IPS-20b (cell line): ENCODE measurements around the gene CALD1.

Experiments used
- H3K27ac ChIP-seq: one replicate; pipeline ENCODE4 v1.5.1; 2013; ENCODE audit warnings: low read length
- H3K27me3 ChIP-seq: 2 replicates; pipeline ENCODE4 v1.6.1; 2013; ENCODE audit warnings: mild to moderate bottlenecking, low read length, inconsistent platforms; ENCODE audit not compliant: insufficient read depth
- H3K36me3 ChIP-seq: 2 replicates; pipeline ENCODE4 v1.6.1; 2013; ENCODE audit warnings: low read depth, mild to moderate bottlenecking, inconsistent platforms, low read length, moderate library complexity; ENCODE audit not compliant: insufficient read depth
- H3K4me1 ChIP-seq: 2 replicates; pipeline ENCODE4 v1.6.1; 2013; ENCODE audit warnings: mild to moderate bottlenecking, control low read depth, inconsistent platforms, low read length, moderate library complexity; ENCODE audit not compliant: insufficient read depth
- H3K4me3 ChIP-seq: 2 replicates; pipeline ENCODE4 v1.5.1; 2013; ENCODE audit warnings: mild to moderate bottlenecking, low read length, inconsistent platforms
- H3K9ac ChIP-seq: 2 replicates; pipeline ENCODE4 v1.6.1; 2013; ENCODE audit warnings: low read depth, mild to moderate bottlenecking, inconsistent platforms, low read length, moderate library complexity
- H3K9me3 ChIP-seq: 2 replicates; pipeline ENCODE4 v1.6.1; 2013; ENCODE audit warnings: mild to moderate bottlenecking, low read depth, low read length, inconsistent platforms; ENCODE audit not compliant: insufficient read depth

The CALD1 gene, protein sequence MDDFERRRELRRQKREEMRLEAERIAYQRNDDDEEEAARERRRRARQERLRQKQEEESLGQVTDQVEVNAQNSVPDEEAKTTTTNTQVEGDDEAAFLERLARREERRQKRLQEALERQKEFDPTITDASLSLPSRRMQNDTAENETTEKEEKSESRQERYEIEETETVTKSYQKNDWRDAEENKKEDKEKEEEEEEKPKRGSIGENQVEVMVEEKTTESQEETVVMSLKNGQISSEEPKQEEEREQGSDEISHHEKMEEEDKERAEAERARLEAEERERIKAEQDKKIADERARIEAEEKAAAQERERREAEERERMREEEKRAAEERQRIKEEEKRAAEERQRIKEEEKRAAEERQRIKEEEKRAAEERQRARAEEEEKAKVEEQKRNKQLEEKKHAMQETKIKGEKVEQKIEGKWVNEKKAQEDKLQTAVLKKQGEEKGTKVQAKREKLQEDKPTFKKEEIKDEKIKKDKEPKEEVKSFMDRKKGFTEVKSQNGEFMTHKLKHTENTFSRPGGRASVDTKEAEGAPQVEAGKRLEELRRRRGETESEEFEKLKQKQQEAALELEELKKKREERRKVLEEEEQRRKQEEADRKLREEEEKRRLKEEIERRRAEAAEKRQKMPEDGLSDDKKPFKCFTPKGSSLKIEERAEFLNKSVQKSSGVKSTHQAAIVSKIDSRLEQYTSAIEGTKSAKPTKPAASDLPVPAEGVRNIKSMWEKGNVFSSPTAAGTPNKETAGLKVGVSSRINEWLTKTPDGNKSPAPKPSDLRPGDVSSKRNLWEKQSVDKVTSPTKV

DNA sequence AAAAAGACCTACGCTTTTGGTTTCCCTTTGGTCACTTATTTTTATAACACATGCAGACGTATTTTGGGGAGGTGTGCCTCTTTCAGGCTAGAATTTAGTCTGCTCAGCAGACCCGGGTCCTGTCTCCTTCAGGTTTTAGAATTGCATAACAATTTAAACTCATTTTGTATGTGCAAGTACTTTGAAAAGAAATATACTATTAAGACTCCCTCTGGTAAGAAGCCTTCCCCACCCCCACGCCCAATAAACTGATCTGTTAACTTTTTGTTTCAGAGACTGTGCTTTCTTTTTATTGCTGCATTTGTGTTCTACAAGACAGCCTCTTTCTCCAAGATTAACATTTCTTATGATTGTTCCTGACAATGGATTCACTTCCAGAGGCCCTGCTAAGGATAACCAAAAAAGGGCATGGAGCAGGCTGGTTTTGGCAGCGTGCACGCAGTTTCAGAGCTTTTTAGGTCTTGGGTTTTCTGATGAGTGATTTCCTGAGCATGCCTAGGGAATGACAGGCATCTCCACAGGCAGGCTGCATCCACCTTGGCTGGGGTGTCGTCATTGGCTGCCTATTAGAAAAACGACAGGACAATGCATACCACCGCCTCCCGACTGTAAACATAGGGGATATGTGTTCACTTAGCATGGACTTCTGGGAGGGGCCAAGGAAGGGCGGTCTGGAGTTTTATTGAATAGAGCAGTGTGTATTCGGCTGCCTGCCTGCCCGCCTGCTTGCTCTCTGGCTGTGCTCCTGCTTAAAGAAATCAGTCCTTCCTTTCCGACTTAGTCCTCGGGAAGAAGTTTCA lies at the start of gene CALD1:
Gene CALD1 (plus strand): TSS at position 694 of the 800 bp plus-strand sequence. CDS start 88,100 bp downstream, outside the sequence.
- H3K9me3 ChIP-seq: no peaks in the 10 kb centered on the region
- peak within 1 kb of the TSS; percentile 83 for H3K4me3 ChIP-seq
- peaks cover 38% of the 10 kb centered on the region for H3K4me1 ChIP-seq
- no peaks in the 10 kb centered on the region for H3K36me3 ChIP-seq
- H3K9ac ChIP-seq: peak within 1 kb of the TSS; percentile 91
- peak within 1 kb of the TSS; percentile 55 for H3K27ac ChIP-seq
- H3K27me3 ChIP-seq: no peaks in the 10 kb centered on the region

DNA sequence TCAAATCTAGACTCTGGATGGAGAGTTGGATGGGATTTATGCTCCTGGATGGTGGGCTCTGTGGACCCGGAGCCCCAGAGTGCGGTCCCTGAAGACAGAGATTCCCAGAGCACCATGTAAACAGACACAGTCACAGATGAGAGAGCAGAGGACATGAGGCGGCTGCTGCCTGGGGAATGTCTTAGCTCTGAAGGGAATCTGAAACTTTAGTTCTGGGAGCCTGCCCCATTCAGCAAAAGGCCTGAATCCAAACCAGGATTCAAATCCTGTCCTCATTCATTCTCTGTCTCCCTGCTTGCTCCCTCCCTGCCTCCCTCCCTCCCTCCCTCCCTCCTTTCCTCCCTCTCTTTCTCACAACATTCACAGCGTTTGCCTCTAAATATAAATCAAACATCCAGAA lies 49.5 kb upstream of the CALD1 start:
- Histone ChIP-seq H3K4me3 (no peak overlapping the region), H3K27ac (no peak overlapping the region), H3K36me3 (no peaks in the 10 kb centered on the region), H3K9me3 (no peaks in the 10 kb centered on the region), H3K4me1 (no peaks in the 10 kb centered on the region), H3K27me3 (no peaks in the 10 kb centered on the region), H3K9ac (no peak overlapping the region)

DNA sequence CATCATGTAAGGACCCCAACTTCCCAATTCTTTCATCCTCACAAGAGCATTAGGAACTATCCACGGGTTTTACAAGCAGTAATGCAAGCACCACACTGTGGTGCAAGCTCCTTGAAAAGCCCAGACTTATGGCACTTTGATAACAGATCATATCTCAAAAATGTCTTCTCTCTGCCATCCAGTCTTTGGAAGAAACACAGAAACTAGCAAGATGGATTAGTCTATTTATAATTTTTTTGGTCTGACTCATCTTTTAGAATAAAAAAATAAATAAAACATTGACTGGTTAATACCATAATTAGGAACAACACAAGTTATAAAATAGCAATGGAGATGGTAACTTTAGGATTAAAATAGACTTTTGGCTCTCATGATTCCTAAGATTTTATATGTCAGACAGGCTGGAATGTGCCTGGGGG lies 49.0 kb upstream of the CALD1 start:
- H3K27ac ChIP-seq: no peak overlapping the region
- H3K27me3 ChIP-seq: no peaks in the 10 kb centered on the region
- no peak overlapping the region for H3K4me3 ChIP-seq
- no peaks in the 10 kb centered on the region for H3K9me3 ChIP-seq
- H3K9ac ChIP-seq: no peak overlapping the region
- no peaks in the 10 kb centered on the region for H3K36me3 ChIP-seq
- no peaks in the 10 kb centered on the region for H3K4me1 ChIP-seq

DNA sequence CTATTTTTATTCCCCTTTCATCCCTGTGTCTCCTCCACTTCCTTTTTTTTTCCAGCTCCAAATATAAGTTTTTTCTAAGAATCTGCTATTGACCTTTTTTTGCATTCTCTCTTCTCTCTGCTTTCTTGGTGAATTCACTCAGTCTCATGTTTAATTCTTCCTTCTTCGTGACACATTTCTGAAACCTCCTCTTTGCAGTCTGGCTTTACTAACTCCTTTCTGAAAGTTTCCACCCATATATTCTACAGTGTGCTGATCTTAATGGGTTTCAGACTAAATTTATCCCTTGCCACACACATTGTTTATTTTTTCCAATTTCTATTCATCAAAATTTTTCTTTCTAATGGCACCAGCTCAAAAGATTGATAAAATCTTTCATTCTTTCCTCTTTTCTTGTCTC lies 47.8 kb upstream of the CALD1 start:
- Histone ChIP-seq H3K27ac (no peak overlapping the region), H3K9me3 (no peaks in the 10 kb centered on the region), H3K9ac (no peak overlapping the region), H3K4me1 (no peaks in the 10 kb centered on the region), H3K27me3 (no peaks in the 10 kb centered on the region), H3K4me3 (no peak overlapping the region), H3K36me3 (no peaks in the 10 kb centered on the region)

DNA sequence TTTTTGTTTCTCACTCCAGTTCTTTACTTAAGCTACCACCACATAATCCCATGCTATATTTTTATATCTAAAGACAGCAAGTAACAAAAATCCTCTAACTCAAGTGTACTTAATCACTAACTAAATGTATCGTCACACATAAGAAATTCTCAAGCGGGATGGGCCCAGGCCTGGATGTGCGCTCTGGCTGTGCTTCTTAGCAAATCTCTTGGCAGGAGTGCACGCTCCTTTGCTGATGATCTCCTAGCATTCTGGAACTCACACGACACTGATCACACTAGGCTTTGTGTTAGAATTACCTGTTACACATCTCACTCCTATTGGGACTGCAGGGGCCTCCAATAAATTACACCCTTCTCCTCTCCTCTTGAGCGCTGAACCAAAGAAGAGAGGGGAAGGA lies 46.7 kb upstream of the CALD1 start:
- Histone ChIP-seq H3K27ac (no peak overlapping the region), H3K9ac (no peak overlapping the region), H3K4me3 (no peak overlapping the region), H3K36me3 (no peaks in the 10 kb centered on the region), H3K4me1 (no peaks in the 10 kb centered on the region), H3K9me3 (no peaks in the 10 kb centered on the region), H3K27me3 (no peaks in the 10 kb centered on the region)

DNA sequence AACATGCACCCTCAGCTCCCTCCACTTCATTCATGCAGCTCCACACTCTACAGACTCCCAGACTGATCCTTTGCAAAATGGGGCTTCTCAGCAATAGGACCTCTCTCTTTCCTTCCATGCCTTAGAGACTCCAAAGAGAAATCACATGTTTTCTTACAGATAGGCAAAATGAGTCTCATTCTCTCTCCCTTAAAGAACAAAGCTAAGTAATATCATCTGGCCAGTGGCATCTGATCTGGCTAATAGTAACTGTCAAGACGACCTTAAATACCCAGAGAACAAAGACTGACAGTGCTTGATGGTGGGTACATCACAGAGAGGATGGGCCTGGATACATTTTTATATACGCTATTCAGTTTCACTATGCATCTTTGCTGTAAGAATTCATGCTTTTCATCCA lies 43.1 kb upstream of the CALD1 start:
- H3K27ac ChIP-seq: no peak overlapping the region
- H3K4me1 ChIP-seq: no peaks in the 10 kb centered on the region
- no peaks in the 10 kb centered on the region for H3K27me3 ChIP-seq

DNA sequence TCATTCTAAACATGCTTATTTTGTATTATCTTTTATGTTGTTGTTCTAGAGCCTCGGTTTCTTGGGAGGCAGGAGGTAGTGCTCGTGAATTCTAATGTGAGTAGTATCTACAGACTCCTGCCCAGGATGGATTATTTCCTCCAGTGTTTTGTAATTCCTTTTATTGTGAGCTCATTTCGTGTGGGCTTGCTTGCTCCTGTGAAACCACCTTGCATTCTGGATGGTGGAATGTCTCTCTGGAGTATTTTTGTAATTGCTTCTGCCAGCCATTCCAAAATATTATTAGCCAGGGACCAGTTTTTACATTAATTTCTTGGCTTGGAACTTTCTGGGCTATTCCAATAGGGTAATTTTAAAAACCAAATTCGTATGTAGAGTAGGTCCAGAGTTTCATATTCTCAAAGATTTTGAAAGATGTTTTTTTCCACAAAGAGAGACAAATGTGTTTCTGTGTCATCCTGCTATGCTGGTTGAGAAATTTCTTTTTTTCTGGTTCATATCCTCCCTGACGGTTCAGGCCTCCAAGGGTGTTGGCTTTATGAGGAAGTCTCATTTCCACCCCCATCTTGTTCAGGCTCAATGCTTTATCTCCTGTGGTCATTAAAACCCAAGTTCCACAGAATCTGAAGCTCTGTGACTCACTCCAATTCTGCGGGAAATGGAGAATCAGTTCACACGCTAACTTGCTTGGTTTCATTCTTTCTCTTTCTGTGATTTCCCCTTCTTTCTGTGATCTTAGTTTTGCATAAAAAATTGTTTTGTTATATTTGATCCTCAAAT lies 41.7 kb upstream of the CALD1 start:
- no peaks in the 10 kb centered on the region for H3K36me3 ChIP-seq
- no peak overlapping the region for H3K9ac ChIP-seq
- H3K9me3 ChIP-seq: no peaks in the 10 kb centered on the region

More for the DNA sequence above, 43.1 kb upstream of the CALD1 start:
- no peak overlapping the region for H3K4me3 ChIP-seq
- no peak overlapping the region for H3K9ac ChIP-seq
- no peaks in the 10 kb centered on the region for H3K9me3 ChIP-seq
- no peaks in the 10 kb centered on the region for H3K36me3 ChIP-seq

DNA sequence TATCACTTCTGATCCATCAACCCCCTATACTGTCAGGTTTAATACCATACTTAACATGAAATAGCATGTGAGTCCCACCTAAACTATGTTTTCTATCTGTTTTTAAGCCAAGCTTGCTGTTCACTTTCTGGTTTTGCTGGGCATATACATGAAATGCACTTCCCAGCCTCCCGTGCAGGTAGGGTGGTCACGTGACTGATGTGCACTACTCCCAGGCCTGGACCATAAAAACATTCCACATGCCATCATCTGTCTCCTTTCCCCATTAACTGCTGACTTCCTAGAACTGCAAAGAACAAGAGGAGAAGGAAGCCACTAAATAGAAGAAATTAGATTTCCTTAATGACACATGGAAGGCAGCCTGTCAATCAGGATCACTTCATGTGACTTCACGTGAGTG lies 40.1 kb upstream of the CALD1 start:
- no peak overlapping the region for H3K27ac ChIP-seq
- H3K4me1 ChIP-seq: peaks cover 17% of the 10 kb centered on the region
- H3K9me3 ChIP-seq: no peaks in the 10 kb centered on the region
- no peaks in the 10 kb centered on the region for H3K27me3 ChIP-seq
- H3K9ac ChIP-seq: no peak overlapping the region
- no peak overlapping the region for H3K4me3 ChIP-seq
- no peaks in the 10 kb centered on the region for H3K36me3 ChIP-seq

More for the DNA sequence above, 41.7 kb upstream of the CALD1 start:
- Histone ChIP-seq H3K27ac (no peak overlapping the region), H3K4me1 (0 out of 2 replicates have a peak, but pooled peaks cover 4% of the 10 kb centered on the region), H3K27me3 (no peaks in the 10 kb centered on the region), H3K4me3 (no peak overlapping the region)

DNA sequence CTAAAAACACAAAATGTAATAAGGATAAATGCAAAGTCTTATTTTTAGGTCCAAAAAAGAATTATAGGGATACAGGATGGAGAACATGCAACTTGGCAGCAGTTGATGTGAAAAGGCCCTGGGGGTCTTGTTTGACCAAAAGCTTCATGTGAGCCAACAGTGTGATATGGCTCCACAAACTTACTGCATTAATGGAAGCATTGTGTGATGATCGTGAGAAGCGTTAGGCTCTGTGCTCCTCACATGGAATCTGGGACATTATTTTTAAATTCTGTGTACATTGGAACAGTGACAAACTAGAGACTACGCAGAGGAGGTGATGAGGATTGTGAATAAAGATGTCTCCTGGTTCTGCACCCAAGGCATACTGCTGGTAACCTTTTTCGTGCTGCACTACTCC lies 39.1 kb upstream of the CALD1 start:
- H3K9ac ChIP-seq: no peak overlapping the region
- peaks cover 17% of the 10 kb centered on the region for H3K4me1 ChIP-seq
- no peaks in the 10 kb centered on the region for H3K36me3 ChIP-seq
- H3K9me3 ChIP-seq: no peaks in the 10 kb centered on the region
- no peak overlapping the region for H3K4me3 ChIP-seq
- no peak overlapping the region for H3K27ac ChIP-seq
- no peaks in the 10 kb centered on the region for H3K27me3 ChIP-seq

DNA sequence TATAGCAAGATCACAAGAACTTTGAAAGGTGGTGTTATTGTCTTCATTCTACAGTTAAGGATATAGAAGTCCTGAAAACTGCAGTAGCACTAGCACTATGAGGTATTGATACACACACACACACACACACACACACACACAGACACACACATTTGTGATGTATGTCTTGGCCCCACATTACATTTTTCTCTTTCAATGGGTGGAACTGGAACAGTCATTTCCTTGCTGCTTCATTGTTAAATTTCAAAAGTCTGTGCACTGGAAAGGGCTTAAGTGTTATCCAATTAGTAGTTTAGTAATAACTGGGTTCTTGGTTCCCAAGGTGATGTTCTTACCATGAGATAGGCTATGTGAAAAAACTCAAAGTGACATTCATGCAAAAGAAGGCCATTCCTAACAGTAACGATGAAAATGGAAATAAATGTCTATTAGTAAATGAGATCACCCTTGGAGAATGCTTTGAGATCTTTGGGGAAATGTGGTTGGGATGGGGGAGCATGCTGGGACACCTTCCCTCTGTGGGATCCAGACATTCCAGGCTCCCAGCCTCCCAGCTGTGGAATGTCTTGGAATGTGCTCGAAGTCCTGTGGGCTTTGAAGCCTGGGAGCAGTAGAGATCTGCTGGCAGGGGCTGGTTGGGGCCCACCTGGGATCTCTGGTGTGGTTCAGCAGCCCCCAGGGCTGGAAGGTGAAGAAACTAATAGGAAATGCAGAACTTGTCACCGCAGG lies 37.4 kb upstream of the CALD1 start:
- no peaks in the 10 kb centered on the region for H3K9me3 ChIP-seq
- no peak overlapping the region for H3K9ac ChIP-seq
- no peaks in the 10 kb centered on the region for H3K27me3 ChIP-seq
- H3K27ac ChIP-seq: no peak overlapping the region
- no peaks in the 10 kb centered on the region for H3K36me3 ChIP-seq
- 0 out of 2 replicates have a peak overlapping the region, but pooled peaks have one; percentile 20 for H3K4me3 ChIP-seq
- H3K4me1 ChIP-seq: peaks cover 17% of the 10 kb centered on the region
